ENCODE data around the gene TRPV5. TPM values are rescaled to one million over a fixed set of nuclear protein-coding genes. Genes with fewer than 3 reads are reported as not detected.

TRPV5 gene
- total and polyA plus RNA-seq, 4 donors: under 0.01 to 0.23 TPM; not detected in 2

DNA sequence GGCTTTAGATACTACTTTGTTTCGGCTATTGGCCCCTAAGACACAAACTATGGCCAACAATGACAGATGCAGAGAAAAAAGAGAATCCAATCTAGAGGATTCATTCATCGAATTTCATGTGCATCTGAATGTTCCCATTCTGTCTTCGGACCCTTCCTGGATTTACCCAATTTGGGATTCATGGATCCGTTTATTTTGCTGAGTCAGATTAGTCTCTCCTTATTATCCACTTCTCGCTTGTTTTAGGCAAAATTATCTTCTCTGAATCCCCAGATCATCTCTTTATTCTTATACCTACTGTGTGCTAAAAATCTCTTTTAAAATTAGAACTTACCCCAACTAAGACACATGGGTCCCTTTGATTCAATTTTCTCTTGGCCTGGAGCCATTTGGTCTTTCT, 54.5 kb downstream of the TRPV5 start:
- TF ChIP-seq JUND (IDR thresholded peaks at IDR 0.05): no peak
- no peak for TF ChIP-seq NR2F2 (IDR thresholded peaks at IDR 0.05)
- TF ChIP-seq ATF3 (IDR thresholded peaks at IDR 0.05): no peak
- TF ChIP-seq ZBTB33 (IDR thresholded peaks at IDR 0.05): no peak
- no peak for TF ChIP-seq EGR1 (IDR thresholded peaks at IDR 0.05; ENCODE audit: low read depth in 2 of 2)
- no peak for TF ChIP-seq MAX (IDR thresholded peaks at IDR 0.05)
- no peak for TF ChIP-seq YY1 (IDR thresholded peaks at IDR 0.05)
- no peak for TF ChIP-seq RXRA (IDR thresholded peaks at IDR 0.05)
- TF ChIP-seq TAF1 (conservative IDR thresholded peaks at IDR 0.05): no peak
- WGBS: 79% methylated on average over 5 of the region's 5 CpGs

GRCh38 chr7:142878315-142878714, 55.2 kb downstream of the TRPV5 start:
- H3K4me3 ChIP-seq (ENCODE audit: low read depth in 1 of 3, low read length in 3 of 3): no peak overlapping the region
- no peak overlapping the region for H3K27ac ChIP-seq (ENCODE audit: low read depth in 1 of 2, low read length in 2 of 2)
- H3K36me3 ChIP-seq (ENCODE audit: control insufficient read depth in 4 of 4, insufficient read depth in 3 of 4, low read depth in 1 of 4, low read length in 3 of 4): no peaks in the 10 kb centered on the region
- TF ChIP-seq REST (IDR thresholded peaks at IDR 0.05): no peak
- no peak for TF ChIP-seq ZBTB33 (IDR thresholded peaks at IDR 0.05)
- no peak for TF ChIP-seq FOXA1 (IDR thresholded peaks at IDR 0.05)
- TF ChIP-seq EGR1 (IDR thresholded peaks at IDR 0.05; ENCODE audit: low read depth in 2 of 2): no peak
- no peak for TF ChIP-seq HNF4G (IDR thresholded peaks at IDR 0.05)
- no peak for TF ChIP-seq CTCF (IDR thresholded peaks at IDR 0.05; ENCODE audit: low read depth, low read length, missing input control)
- TF ChIP-seq ATF3 (IDR thresholded peaks at IDR 0.05): no peak
- TF ChIP-seq YY1 (IDR thresholded peaks at IDR 0.05): no peak
- no peak for TF ChIP-seq TAF1 (conservative IDR thresholded peaks at IDR 0.05)
- no peak for TF ChIP-seq MAX (IDR thresholded peaks at IDR 0.05)
- no peak for TF ChIP-seq RXRA (IDR thresholded peaks at IDR 0.05)
- no peak for TF ChIP-seq FOXA2 (IDR thresholded peaks at IDR 0.05)
- no peak for TF ChIP-seq RAD21 (IDR thresholded peaks at IDR 0.05)
- no peak for TF ChIP-seq SP1 (IDR thresholded peaks at IDR 0.05)
- TF ChIP-seq JUND (IDR thresholded peaks at IDR 0.05): no peak
- no peak for TF ChIP-seq NR2F2 (IDR thresholded peaks at IDR 0.05)
- TF ChIP-seq GABPA (IDR thresholded peaks at IDR 0.05 in 1 of 2, conservative IDR thresholded peaks at IDR 0.05 in 1 of 2): no peak
- no peak for TF ChIP-seq HNF4A (conservative IDR thresholded peaks at IDR 0.05)
- no peaks in the 10 kb centered on the region for H3K4me1 ChIP-seq (ENCODE audit: control insufficient read depth in 4 of 4, insufficient read depth in 4 of 4, low read length in 3 of 4)
- H3K9ac ChIP-seq (ENCODE audit: low read depth in 1 of 2, low read length in 2 of 2): no peak overlapping the region
- H3K27me3 ChIP-seq (ENCODE audit: control insufficient read depth in 4 of 4, insufficient read depth in 4 of 4, low read length in 3 of 4): peaks cover 0 to 3% (median 0%) of the 10 kb centered on the region in 4 donors
- WGBS: 89% methylated on average over 3 of the region's 3 CpGs
- no peak for DNase-seq (ENCODE audit: low spot score)
- no peaks in the 10 kb centered on the region for H3K9me3 ChIP-seq (ENCODE audit: control insufficient read depth in 4 of 4, low read length in 3 of 4)

More for the DNA sequence above, 54.5 kb downstream of the TRPV5 start:
- no peaks in the 10 kb centered on the region for H3K9me3 ChIP-seq (ENCODE audit: control insufficient read depth in 4 of 4, low read length in 3 of 4)
- H3K4me1 ChIP-seq (ENCODE audit: control insufficient read depth in 4 of 4, insufficient read depth in 4 of 4, low read length in 3 of 4): no peaks in the 10 kb centered on the region
- H3K27ac ChIP-seq (ENCODE audit: low read depth in 1 of 2, low read length in 2 of 2): no peak overlapping the region
- peaks cover 0 to 3% (median 0%) of the 10 kb centered on the region in 4 donors for H3K27me3 ChIP-seq (ENCODE audit: control insufficient read depth in 4 of 4, insufficient read depth in 4 of 4, low read length in 3 of 4)
- H3K36me3 ChIP-seq (ENCODE audit: control insufficient read depth in 4 of 4, insufficient read depth in 3 of 4, low read depth in 1 of 4, low read length in 3 of 4): no peaks in the 10 kb centered on the region
- no peak for DNase-seq (ENCODE audit: low spot score)
- H3K4me3 ChIP-seq (ENCODE audit: low read depth in 1 of 3, low read length in 3 of 3): no peak overlapping the region
- H3K9ac ChIP-seq (ENCODE audit: low read depth in 1 of 2, low read length in 2 of 2): no peak overlapping the region

All from liver (tissue), 9 donors.